Gastrocnemius medialis (tissue), 4 donors: Measurements from ENCODE around the gene PDZRN3.

Source experiments
- CTCF ChIP-seq, 5 experiments: fragments of 450-650 bp in 3 of 5; fragments of 200-600 bp in 2 of 5; sonication (generic) in 2 of 5; IDR thresholded peaks in 4 of 5; conservative IDR thresholded peaks in 1 of 5; 1 replicate in 4 of 5; 2 replicates in 1 of 5; pipeline ENCODE4 v1.5.1; 2016 to 2019; ENCODE audit warnings: antibody characterized with exemption in 5 of 5, mild to moderate bottlenecking in 3 of 5, moderate library complexity in 3 of 5
- POLR2A ChIP-seq, 2 donors: fragments of 450-650 bp; IDR thresholded peaks; one replicate each; pipeline ENCODE4 v1.6.1; 2017; ENCODE audit warnings: antibody characterized with exemption in 2 of 2, mild to moderate bottlenecking in 2 of 2, moderate library complexity in 2 of 2

GRCh38 chr3:73548436-73548835 is 76.3 kb downstream of the PDZRN3 start:
- no peak for TF ChIP-seq CTCF (IDR thresholded peaks at IDR 0.05 in 4 of 5, conservative IDR thresholded peaks at IDR 0.05 in 1 of 5)
- no peak for TF ChIP-seq POLR2A (IDR thresholded peaks at IDR 0.05)
